Ascending aorta (tissue), 2 donors: ENCODE results near the gene MED13. TPM values are rescaled to one million over a fixed set of nuclear protein-coding genes. Genes with fewer than 3 reads are reported as not detected.
"Not testable (repeated sequence)": the region's sequence is repeated elsewhere in the genome, so short reads cannot be mapped to it uniquely, and the experiment has no call there.

ENCODE experiments used
- DNase-seq, 2 donors: peaks; one replicate each; pipeline ENCODE4 v3.0.0-alpha.2; 2019; ENCODE audit warnings: low spot score in 2 of 2
- H3K27ac ChIP-seq, 2 donors: fragments of 200-600 bp; sonication (generic); one replicate each; pipeline ENCODE4 v1.5.1; 2016 to 2017; ENCODE audit warnings: mild to moderate bottlenecking in 1 of 2
- H3K27me3 ChIP-seq: fragments of 200-600 bp; sonication (generic); one replicate; pipeline ENCODE4 v1.5.1; 2017
- H3K36me3 ChIP-seq, 2 donors: fragments of 200-600 bp; sonication (generic); one replicate each; pipeline ENCODE4 v1.5.1; 2016
- H3K4me1 ChIP-seq, 2 donors: fragments of 200-600 bp; sonication (generic); one replicate each; pipeline ENCODE4 v1.5.1; 2016 to 2017; ENCODE audit warnings: mild to moderate bottlenecking in 1 of 2
- H3K4me3 ChIP-seq, 2 donors: fragments of 200-600 bp; sonication (generic); one replicate each; pipeline ENCODE4 v1.5.1; 2016 to 2017; ENCODE audit warnings: mild to moderate bottlenecking in 1 of 2
- H3K9me3 ChIP-seq, 2 donors: fragments of 200-600 bp; sonication (generic); one replicate each; pipeline ENCODE4 v1.5.1; 2016
- CTCF ChIP-seq, 3 experiments: fragments of 200-600 bp in 2 of 3; fragments of 450-650 bp in 1 of 3; sonication (generic) in 2 of 3; IDR thresholded peaks; one replicate each; pipeline ENCODE4 v1.5.1; 2016 to 2019; ENCODE audit warnings: antibody characterized with exemption in 3 of 3, mild to moderate bottlenecking in 1 of 3, moderate library complexity in 1 of 3
- intact Hi-C: fragments of 100-400 bp; cut with DNase I; formaldehyde crosslinking; loops from one replicate; pipeline ENCODE4 v1.15.1; 2023
- total RNA-seq: library from RNA; depleted of rRNA; stranded (reverse); fragments of >200 nt; gene quantifications from one replicate; pipeline ENCODE4 v1.1.0, GENCODE V29; 2016

The MED13 gene
- total RNA-seq, 1 donor from 2014 or later = 19.5 TPM

- intact Hi-C loops = no loop called here
- Histone ChIP-seq H3K4me1 (no peaks in the 10 kb centered on the region), H3K27me3 (no peaks in the 10 kb centered on the region), H3K9me3 (no peaks in the 10 kb centered on the region), H3K4me3 (no peak overlapping the region), H3K27ac (no peak overlapping the region), H3K36me3 (peaks cover 22% of the 10 kb centered on the region in 2 donors)
- no peak for DNase-seq
- TF ChIP-seq CTCF (IDR thresholded peaks at IDR 0.05) = no peak
These were observed 123.0 kb downstream of the MED13 start for GRCh38 chr17:61942085-61942484.

- no peak for DNase-seq
- Histone ChIP-seq H3K9me3 (no peaks in the 10 kb centered on the region), H3K27me3 (no peaks in the 10 kb centered on the region), H3K27ac (peak overlapping the region; percentile 90 to 93), H3K4me3 (peak overlapping the region; percentile 80 to 85), H3K36me3 (peaks cover 0 to 9% of the 10 kb centered on the region in 2 donors), H3K4me1 (peaks cover 0 to 9% of the 10 kb centered on the region in 2 donors)
- intact Hi-C loops = loop anchor here (1.0 to 5.0 kb wide), 3 partner anchors 65 to 526 kb away; partner anchors contain the start of gene BRIP1
- no peak for TF ChIP-seq CTCF (IDR thresholded peaks at IDR 0.05)
These were observed 137.0 kb downstream of the MED13 start for GRCh38 chr17:61928101-61928436.

GRCh38 chr17:61927208-61928100 lies 137.6 kb downstream of the MED13 start, which contains the start of gene INTS2:
INTS2 (minus strand) TSS chr17:61927982; CDS start chr17:61926644, 1,338 bp downstream.
- peak; percentile 82 to 98 for DNase-seq
- intact Hi-C loops = loop anchor here (1.0 to 5.0 kb wide), 3 partner anchors 64 to 525 kb away; partner anchors contain the start of gene BRIP1
- H3K27ac ChIP-seq = peak within 1 kb of the TSS; percentile 90 to 93

GRCh38 chr17:61926826-61927207 lies 138.3 kb downstream of the MED13 start:
- H3K27ac ChIP-seq = peak overlapping the region; percentile 90 to 93
- intact Hi-C loops = loop anchor here (5.0 kb wide), 1 partner anchor 525 kb away; no protein-coding TSS in a partner anchor
- DNase-seq = no peak
- no peak for TF ChIP-seq CTCF (IDR thresholded peaks at IDR 0.05)
- no peaks in the 10 kb centered on the region for H3K9me3 ChIP-seq
- H3K4me3 ChIP-seq = peak overlapping the region; percentile 80 to 85
- peaks cover 3 to 11% of the 10 kb centered on the region in 2 donors for H3K36me3 ChIP-seq
- H3K27me3 ChIP-seq = no peaks in the 10 kb centered on the region
- H3K4me1 ChIP-seq = peaks cover 0 to 9% of the 10 kb centered on the region in 2 donors

More at GRCh38 chr17:61927208-61928100, 137.6 kb downstream of the MED13 start, which contains the start of gene INTS2:
- no peak for TF ChIP-seq CTCF (IDR thresholded peaks at IDR 0.05)
- H3K9me3 ChIP-seq = no peaks in the 10 kb centered on the region
- peaks cover 0 to 9% of the 10 kb centered on the region in 2 donors for H3K36me3 ChIP-seq
- H3K4me1 ChIP-seq = peaks cover 0 to 9% of the 10 kb centered on the region in 2 donors
- peak within 1 kb of the TSS; percentile 80 to 85 for H3K4me3 ChIP-seq
- no peaks in the 10 kb centered on the region for H3K27me3 ChIP-seq

GRCh38 chr17:61915162-61915561 lies 149.9 kb downstream of the MED13 start:
- H3K4me3 ChIP-seq, DNase-seq, H3K27me3 ChIP-seq, H3K9me3 ChIP-seq, H3K27ac ChIP-seq, intact Hi-C loops, H3K4me1 ChIP-seq: not testable (repeated sequence)
- H3K36me3 ChIP-seq = peaks cover 14 to 39% of the 10 kb centered on the region in 2 donors
